Activated B cell treated with CpG ODN at 0.5 μM for 24 hours (primary cell): Measurements from ENCODE around the gene CADPS. TPM values are rescaled to one million over a fixed set of nuclear protein-coding genes. Genes with fewer than 3 reads are reported as not detected.

Source experiments
- ATAC-seq: fragments of 200-7000 bp; cut with Tn5 transposase; one replicate; pipeline ENCODE4 v1.10.0; 2021; ENCODE audit warnings: low read depth, mild to moderate bottlenecking, moderate library complexity
- CTCF ChIA-PET: fragments of 350-600 bp; sonication (Branson Sonifier 250); formaldehyde crosslinking; loops from one replicate; lab custom pipeline; 2021; ENCODE audit warnings: antibody characterized with exemption; lab: Charles Lee
- POLR2A ChIA-PET: fragments of 350-600 bp; sonication (Branson Sonifier 250); formaldehyde crosslinking; loops from one replicate; lab custom pipeline; 2021; ENCODE audit warnings: antibody characterized with exemption; lab: Charles Lee
- DNase-seq: peaks from one replicate; pipeline ENCODE4 v3.0.0; 2022
- H3K27ac Mint-ChIP-seq: one replicate; pipeline ENCODE4 v1.8.0; 2020; ENCODE audit warnings: mixed read lengths
- H3K27me3 Mint-ChIP-seq: one replicate; pipeline ENCODE4 v1.8.0; 2021; ENCODE audit warnings: mixed read lengths
- H3K36me3 Mint-ChIP-seq: one replicate; pipeline ENCODE4 v1.8.0; 2021; ENCODE audit warnings: low read depth, mixed read lengths
- H3K4me1 Mint-ChIP-seq: one replicate; pipeline ENCODE4 v1.8.0; 2021; ENCODE audit warnings: mixed read lengths
- H3K4me3 Mint-ChIP-seq: one replicate; pipeline ENCODE4 v1.8.0; 2020; ENCODE audit warnings: mild to moderate bottlenecking, mixed read lengths
- H3K9me3 Mint-ChIP-seq: one replicate; pipeline ENCODE4 v1.8.0; 2020; ENCODE audit warnings: mixed read lengths
- intact Hi-C: fragments of 100-400 bp; cut with micrococcal nuclease; formaldehyde crosslinking; loops from one replicate; pipeline ENCODE4 v1.15.1; 2024
- total RNA-seq: library from RNA; stranded (reverse); gene quantifications from 2 replicates; pipeline ENCODE4 v1.2.3, GENCODE V29; 2022
- TF ChIP-seq, protein P1 (sequence below): fragments of 200-600 bp; IDR thresholded peaks from one replicate; pipeline ENCODE4 v1.8.0; 2022; ENCODE audit warnings: antibody characterized with exemption, mild to moderate bottlenecking

Gene CADPS
- total RNA-seq, 1 donor from 2014 or later = not detected

DNA sequence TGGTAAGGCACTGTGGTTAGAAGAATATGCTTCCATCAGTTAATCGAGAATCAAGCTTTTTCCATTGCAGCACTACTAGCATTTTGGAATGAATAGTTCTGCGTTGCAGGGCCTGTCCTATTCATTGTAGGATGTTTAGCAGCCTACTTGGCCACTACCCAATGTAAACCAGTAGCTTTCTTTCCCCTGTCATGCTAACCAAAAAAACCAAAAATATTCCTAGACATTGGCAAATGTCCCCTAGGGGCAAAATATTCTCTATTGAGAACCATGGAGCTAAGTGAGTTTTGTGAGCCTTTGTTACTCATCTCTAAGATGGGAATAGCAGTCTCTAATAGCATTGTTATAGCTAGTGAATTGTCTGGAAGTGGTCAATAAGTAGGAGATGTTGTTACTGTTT lies 187.2 kb downstream of the CADPS start:
- POLR2A ChIA-PET = no interaction called here
- no peaks in the 10 kb centered on the region for H3K27me3 Mint-ChIP-seq
- no peak overlapping the region for H3K4me3 Mint-ChIP-seq
- H3K27ac Mint-ChIP-seq = no peak overlapping the region
- H3K4me1 Mint-ChIP-seq = no peaks in the 10 kb centered on the region
- intact Hi-C loops = no loop called here
- ATAC-seq (no peak), DNase-seq (no peak)
- CTCF ChIA-PET = no interaction called here
- no peaks in the 10 kb centered on the region for H3K36me3 Mint-ChIP-seq
- TF ChIP-seq, protein P1, sequence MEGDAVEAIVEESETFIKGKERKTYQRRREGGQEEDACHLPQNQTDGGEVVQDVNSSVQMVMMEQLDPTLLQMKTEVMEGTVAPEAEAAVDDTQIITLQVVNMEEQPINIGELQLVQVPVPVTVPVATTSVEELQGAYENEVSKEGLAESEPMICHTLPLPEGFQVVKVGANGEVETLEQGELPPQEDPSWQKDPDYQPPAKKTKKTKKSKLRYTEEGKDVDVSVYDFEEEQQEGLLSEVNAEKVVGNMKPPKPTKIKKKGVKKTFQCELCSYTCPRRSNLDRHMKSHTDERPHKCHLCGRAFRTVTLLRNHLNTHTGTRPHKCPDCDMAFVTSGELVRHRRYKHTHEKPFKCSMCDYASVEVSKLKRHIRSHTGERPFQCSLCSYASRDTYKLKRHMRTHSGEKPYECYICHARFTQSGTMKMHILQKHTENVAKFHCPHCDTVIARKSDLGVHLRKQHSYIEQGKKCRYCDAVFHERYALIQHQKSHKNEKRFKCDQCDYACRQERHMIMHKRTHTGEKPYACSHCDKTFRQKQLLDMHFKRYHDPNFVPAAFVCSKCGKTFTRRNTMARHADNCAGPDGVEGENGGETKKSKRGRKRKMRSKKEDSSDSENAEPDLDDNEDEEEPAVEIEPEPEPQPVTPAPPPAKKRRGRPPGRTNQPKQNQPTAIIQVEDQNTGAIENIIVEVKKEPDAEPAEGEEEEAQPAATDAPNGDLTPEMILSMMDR = no peak
- H3K9me3 Mint-ChIP-seq = no peaks in the 10 kb centered on the region

DNA sequence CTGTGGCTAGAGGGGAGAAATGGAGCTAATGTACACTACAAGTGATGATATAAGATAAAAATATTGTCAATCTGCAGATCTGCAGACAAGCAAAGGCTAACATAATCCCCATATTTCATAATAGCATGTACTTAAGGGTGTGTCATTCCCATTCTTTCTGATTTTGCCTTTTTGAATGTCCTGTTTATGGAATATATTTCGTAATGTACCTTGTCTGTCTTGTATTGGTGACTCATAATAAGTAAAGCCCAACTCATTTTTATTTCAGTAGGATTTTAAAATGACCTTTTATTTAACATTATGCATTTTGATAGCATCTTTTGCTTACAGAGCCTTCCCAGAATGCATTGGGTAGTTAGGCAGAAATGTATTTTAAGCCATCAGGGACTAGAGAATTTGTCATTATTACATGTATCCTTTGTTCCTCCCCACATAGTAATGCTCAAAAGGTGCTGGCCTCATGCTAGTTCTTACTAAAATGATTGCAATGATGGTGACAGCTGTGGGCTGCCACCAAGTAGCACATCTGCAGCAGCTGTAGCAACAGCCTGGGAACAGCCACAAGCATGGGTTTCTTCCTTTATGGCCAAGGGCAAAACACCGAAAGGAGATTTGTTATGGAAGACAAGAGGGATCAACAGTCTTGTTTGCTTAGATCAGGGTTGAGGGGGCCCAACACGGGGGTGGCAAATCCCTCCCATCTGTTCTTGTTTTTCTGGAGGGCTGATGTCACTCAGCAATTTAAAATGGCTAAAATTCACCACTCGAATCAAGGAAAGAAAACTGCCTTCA lies 188.5 kb downstream of the CADPS start:
- no peak overlapping the region for H3K4me3 Mint-ChIP-seq
- H3K27ac Mint-ChIP-seq = no peak overlapping the region
- POLR2A ChIA-PET = no interaction called here
- TF ChIP-seq, protein P1 = no peak
- CTCF ChIA-PET = no interaction called here
- DNase-seq = no peak
- no peaks in the 10 kb centered on the region for H3K27me3 Mint-ChIP-seq
- no peaks in the 10 kb centered on the region for H3K36me3 Mint-ChIP-seq
- no peaks in the 10 kb centered on the region for H3K4me1 Mint-ChIP-seq
- no peaks in the 10 kb centered on the region for H3K9me3 Mint-ChIP-seq
- no peak for ATAC-seq
- intact Hi-C loops = no loop called here

DNA sequence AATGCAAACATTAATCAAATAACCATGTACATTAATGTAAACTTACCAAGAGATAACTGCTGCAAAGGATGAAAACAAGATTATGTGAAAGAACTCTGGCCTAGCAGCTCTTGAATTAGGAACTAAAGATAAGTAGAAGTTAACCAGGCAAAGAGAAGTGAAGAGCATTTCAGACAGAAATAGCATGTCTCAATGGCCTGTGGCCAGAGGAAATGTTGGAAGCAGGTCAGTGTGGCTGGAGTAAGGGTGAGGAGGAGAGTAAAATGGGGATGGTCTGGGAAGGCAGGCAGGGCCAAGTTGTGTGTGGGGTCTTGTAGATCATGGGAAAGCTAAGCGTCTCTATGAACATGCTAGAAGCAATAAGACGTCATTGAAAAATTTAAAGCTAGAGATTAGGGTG lies 192.4 kb downstream of the CADPS start:
- Mint-ChIP-seq H3K4me1 (no peaks in the 10 kb centered on the region), H3K27me3 (no peaks in the 10 kb centered on the region), H3K27ac (no peak overlapping the region), H3K36me3 (no peaks in the 10 kb centered on the region), H3K9me3 (no peaks in the 10 kb centered on the region), H3K4me3 (no peak overlapping the region)
- TF ChIP-seq, protein P1 = no peak
- intact Hi-C loops = no loop called here
- ATAC-seq (no peak), DNase-seq (no peak)
- CTCF ChIA-PET = no interaction called here
- POLR2A ChIA-PET = no interaction called here

DNA sequence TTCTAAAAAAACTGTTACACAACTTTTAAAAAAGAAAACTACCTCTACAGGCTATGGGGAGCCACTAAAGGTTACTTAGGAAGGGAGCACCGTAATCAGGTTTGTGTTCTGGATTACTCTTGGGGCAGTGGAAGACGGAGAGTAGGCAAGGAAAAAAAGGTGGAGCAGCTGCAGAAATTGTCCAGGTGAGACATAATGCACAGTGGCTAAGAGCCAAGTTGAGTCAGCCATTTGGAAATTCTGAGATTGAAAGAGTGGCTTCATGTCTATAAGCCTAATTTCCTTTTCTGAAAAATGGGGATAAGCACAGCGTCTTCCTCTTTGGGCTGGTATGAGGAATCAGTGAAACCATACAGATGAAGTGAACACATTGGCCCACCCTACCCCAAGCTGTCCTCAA lies 195.2 kb downstream of the CADPS start:
- no peaks in the 10 kb centered on the region for H3K27me3 Mint-ChIP-seq
- POLR2A ChIA-PET = no interaction called here
- H3K27ac Mint-ChIP-seq = no peak overlapping the region
- intact Hi-C loops = no loop called here
- no peak overlapping the region for H3K4me3 Mint-ChIP-seq
- DNase-seq = no peak
- TF ChIP-seq, protein P1 = no peak
- H3K36me3 Mint-ChIP-seq = no peaks in the 10 kb centered on the region
- no peak for ATAC-seq
- CTCF ChIA-PET = no interaction called here
- no peaks in the 10 kb centered on the region for H3K4me1 Mint-ChIP-seq
- H3K9me3 Mint-ChIP-seq = no peaks in the 10 kb centered on the region

DNA sequence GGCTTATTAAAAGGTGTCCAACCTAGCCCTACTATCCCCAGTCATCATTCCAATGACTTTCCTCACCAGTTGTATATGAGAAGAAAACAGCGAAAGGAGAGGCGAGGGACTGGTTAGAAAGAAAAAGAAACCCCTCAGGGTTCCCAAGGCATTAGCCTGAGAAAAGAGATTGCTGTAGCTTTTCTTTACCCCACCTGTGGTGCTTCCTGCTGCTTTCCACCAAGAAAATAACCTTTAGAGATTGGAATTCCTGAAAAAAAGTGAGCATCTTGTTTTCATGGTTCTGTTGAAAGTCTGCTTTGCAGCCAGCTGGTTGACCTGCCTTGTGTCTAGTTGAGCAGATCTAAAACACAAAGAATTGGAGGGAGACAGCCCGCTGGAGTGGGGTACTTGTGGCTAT lies 196.4 kb downstream of the CADPS start:
- DNase-seq = no peak
- ChIA-PET POLR2A (no interaction called here), CTCF (no interaction called here)
- H3K4me1 Mint-ChIP-seq = no peaks in the 10 kb centered on the region
- H3K4me3 Mint-ChIP-seq = no peak overlapping the region
- H3K36me3 Mint-ChIP-seq = no peaks in the 10 kb centered on the region
- no peaks in the 10 kb centered on the region for H3K27me3 Mint-ChIP-seq
- ATAC-seq = no peak
- intact Hi-C loops = no loop called here
- H3K9me3 Mint-ChIP-seq = no peaks in the 10 kb centered on the region
- TF ChIP-seq, protein P1 = no peak
- H3K27ac Mint-ChIP-seq = no peak overlapping the region
